ENCODE results near the gene CDH15. TPM values are rescaled to one million over a fixed set of nuclear protein-coding genes. Genes with fewer than 3 reads are reported as not detected.

The CDH15 gene
- total and polyA plus RNA-seq, 2 of the 13 experiments (the other 11 are each of a cell fraction or from before 2014, with no cell fraction given) = 0.74 to 2.2 TPM

GRCh38 chr16:89197033-89197632 lies 25.6 kb downstream of the CDH15 start:
- no peaks in the 10 kb centered on the region; a peak in 1 of 5 replicates for H3K27me3 ChIP-seq (ENCODE audit: control insufficient read depth in 1 of 2, insufficient read depth in 2 of 2, low read length in 2 of 2)
- intact Hi-C loops (cut with micrococcal nuclease; ENCODE audit: unreplicated experiment) (no loop called here), in situ Hi-C loops (cut with HindIII; ENCODE audit: extremely low pct_ligation_motif_present, low pct_unique_long_range_greater_than_20kb) (no loop called here)
- DNase-seq (ENCODE audit: low spot score) (no peak), ATAC-seq (no peak), FAIRE-seq (no peak)
- H3K4me1 ChIP-seq (ENCODE audit: insufficient read depth, low read length) = peaks cover 37% of the 10 kb centered on the region
- H3K27ac ChIP-seq (ENCODE audit: extremely low read length, insufficient read depth, low read length) = peak overlapping the region; percentile 82
- H2AFZ ChIP-seq (ENCODE audit: low read length) = no peak overlapping the region
- H3K9me3 ChIP-seq (ENCODE audit: low read length) = no peaks in the 10 kb centered on the region
- H3K9ac ChIP-seq (ENCODE audit: insufficient read depth, low read depth, low read length) = peak overlapping the region; percentile 92
- no TSS peak for BruUV-seq (replicated peaks)
- H3K4me3 ChIP-seq (replicated peaks in 1 of 3; ENCODE audit: insufficient read depth in 1 of 3, low read depth in 2 of 3, low read length in 3 of 3) = peak overlapping the region in 1 of 3 experiments; percentile 99; a peak in 2 of 6 replicates
- H3K36me3 ChIP-seq (replicated peaks in 1 of 2; ENCODE audit: control insufficient read depth in 1 of 2, insufficient read depth in 2 of 2, low read length in 2 of 2) = peaks cover 0 to 3% of the 10 kb centered on the region in 2 experiments; a peak in 1 of 5 replicates
- peaks cover 19% of the 10 kb centered on the region for H3K79me2 ChIP-seq (ENCODE audit: insufficient read depth, low read length)
- CTCF ChIA-PET (ENCODE audit: low intra/inter-chr PET ratio, low total read pairs) = no interaction called here
- POLR2A ChIA-PET = interaction anchor here (0.9 to 4.2 kb wide), 7 partner anchors 10 to 386 kb away, joined by 3 to 30 read pairs (median 4); partner anchors contain the start of genes APRT, CDH15 and ZNF778
- H3K4me2 ChIP-seq (ENCODE audit: low read depth, low read length) = peak overlapping the region; percentile 98
- WGBS (ENCODE audit: low lambda C conversion rate) = 69% methylated on average over 7 of the region's 13 CpGs
- no peaks in the 10 kb centered on the region for H4K20me1 ChIP-seq (ENCODE audit: insufficient read depth, low read length)
- no peak for TF ChIP-seq ZNF614 (CRISPR knock-in tag; IDR thresholded peaks at IDR 0.05; ENCODE audit: borderline replicate concordance)
- no peak for TF ChIP-seq FOXP4 (CRISPR knock-in tag; IDR thresholded peaks at IDR 0.05)
- TF ChIP-seq POLR2G (IDR thresholded peaks at IDR 0.05; ENCODE audit: low read depth, low read length) = 0 out of 2 replicates have a peak, but pooled peaks have one; percentile 11
- TF ChIP-seq ZBTB14 (CRISPR knock-in tag; IDR thresholded peaks at IDR 0.05) = 0 out of 2 replicates have a peak, but pooled peaks have one; percentile 6
- TF ChIP-seq ZNF629 (CRISPR knock-in tag; conservative IDR thresholded peaks at IDR 0.05) = no peak
- TF ChIP-seq SP140L (CRISPR knock-in tag; IDR thresholded peaks at IDR 0.05; ENCODE audit: borderline replicate concordance) = no peak
- TF ChIP-seq ZNF605 (CRISPR knock-in tag; IDR thresholded peaks at IDR 0.05) = 0 out of 2 replicates have a peak, but pooled peaks have one; percentile 15
- no peak for TF ChIP-seq ASH2L (IDR thresholded peaks at IDR 0.05; ENCODE audit: insufficient read length, low read depth, low read length)
- 0 out of 2 replicates have a peak, but pooled peaks have one; percentile 45 for TF ChIP-seq EEA1 (CRISPR knock-in tag; IDR thresholded peaks at IDR 0.05; ENCODE audit: borderline replicate concordance)
- TF ChIP-seq ZSCAN25 (CRISPR knock-in tag; IDR thresholded peaks at IDR 0.05) = no peak
- no peak for TF ChIP-seq TOPORS (CRISPR knock-in tag; IDR thresholded peaks at IDR 0.05)
- no peak for TF ChIP-seq GATAD1 (CRISPR knock-in tag; IDR thresholded peaks at IDR 0.05)
- no peak for TF ChIP-seq HNF4G (IDR thresholded peaks at IDR 0.05; ENCODE audit: borderline replicate concordance, low read depth, low read length)
- TF ChIP-seq HNF4G (CRISPR knock-in tag; IDR thresholded peaks at IDR 0.05; ENCODE audit: borderline replicate concordance, low read depth) = 0 out of 2 replicates have a peak, but pooled peaks have one; percentile 16
- TF ChIP-seq ZNF609 (CRISPR knock-in tag; IDR thresholded peaks at IDR 0.05; ENCODE audit: borderline replicate concordance) = no peak
- TF ChIP-seq FOXK1 (CRISPR knock-in tag; IDR thresholded peaks at IDR 0.05; ENCODE audit: borderline replicate concordance, low read depth) = no peak
